ACHN (cell line): ENCODE measurements around the gene F2RL2.
A peak's percentile ranks its signal among the peaks of the same experiment; 100 is the strongest.
"Not testable (repeated sequence)": the region's sequence is repeated elsewhere in the genome, so short reads cannot be mapped to it uniquely, and the experiment has no call there.

Source experiments
- DNase-seq: peaks from one replicate; pipeline ENCODE4 v3.0.0-alpha.2; 2015
- in situ Hi-C: cut with HindIII; loops from 2 replicates; pipeline ENCODE4 v1.10.0; 2017; ENCODE audit warnings: low sequenced_read_pairs, low pct_ligation_motif_present, low pct_unique_long_range_greater_than_20kb

F2RL2 gene

DNA sequence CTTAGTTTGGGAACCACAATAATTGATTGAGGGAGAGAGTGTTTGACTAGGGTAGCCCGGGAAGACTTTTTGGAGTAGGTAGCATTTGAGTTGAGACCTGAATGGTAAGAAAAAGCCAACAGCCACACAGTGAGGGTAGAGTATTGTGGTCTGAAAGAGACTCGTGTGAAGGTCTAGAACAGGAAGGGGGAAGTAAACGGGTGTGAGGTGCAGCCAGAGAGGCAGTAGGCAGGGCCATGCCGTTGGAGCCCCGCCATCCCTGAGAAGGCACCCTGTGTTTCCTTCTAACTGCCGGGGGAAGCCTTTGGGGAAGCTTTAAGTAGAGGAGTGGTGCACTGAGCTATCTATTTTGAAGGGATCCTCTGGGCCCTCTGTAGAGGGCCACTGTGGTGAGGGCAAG, 3.5 kb upstream of the F2RL2 start:
- in situ Hi-C loops: no loop called here
- no peak for DNase-seq

DNA sequence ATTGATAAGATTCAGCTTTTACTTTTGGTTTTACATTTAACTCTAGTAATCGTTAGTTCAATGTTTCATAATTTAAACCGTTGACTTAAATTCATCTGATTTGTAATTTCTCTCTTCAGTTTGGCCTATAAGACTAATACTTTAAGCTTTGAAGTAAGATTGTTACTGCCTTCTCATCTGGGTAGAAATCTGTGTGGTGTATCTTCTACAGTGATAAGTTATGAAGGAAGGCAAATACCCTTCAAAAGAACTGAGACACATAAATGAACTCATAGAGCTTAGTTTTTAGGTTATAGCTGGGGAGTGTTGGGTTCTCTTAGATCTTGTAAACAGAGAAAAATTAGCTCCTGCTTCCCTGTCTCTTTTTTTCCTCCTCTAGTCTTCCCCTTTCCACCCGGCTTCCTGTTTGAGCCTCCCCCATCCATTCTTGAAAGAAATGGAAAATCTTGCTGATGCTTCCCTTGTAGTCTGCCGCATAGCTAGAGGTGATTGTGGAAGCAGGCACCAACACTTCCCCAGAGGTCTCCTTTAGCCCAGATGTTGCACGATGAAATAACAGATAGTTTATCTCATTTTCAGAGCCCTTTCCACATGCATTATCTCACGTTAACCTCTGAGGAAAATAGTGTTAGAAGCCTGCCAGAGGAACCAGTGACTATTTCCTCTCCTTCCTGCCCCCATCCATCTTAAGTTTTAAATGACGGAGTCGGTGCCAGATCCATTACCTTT, 2.0 kb upstream of the F2RL2 start:
- no peak for DNase-seq
- in situ Hi-C loops: no loop called here

DNA sequence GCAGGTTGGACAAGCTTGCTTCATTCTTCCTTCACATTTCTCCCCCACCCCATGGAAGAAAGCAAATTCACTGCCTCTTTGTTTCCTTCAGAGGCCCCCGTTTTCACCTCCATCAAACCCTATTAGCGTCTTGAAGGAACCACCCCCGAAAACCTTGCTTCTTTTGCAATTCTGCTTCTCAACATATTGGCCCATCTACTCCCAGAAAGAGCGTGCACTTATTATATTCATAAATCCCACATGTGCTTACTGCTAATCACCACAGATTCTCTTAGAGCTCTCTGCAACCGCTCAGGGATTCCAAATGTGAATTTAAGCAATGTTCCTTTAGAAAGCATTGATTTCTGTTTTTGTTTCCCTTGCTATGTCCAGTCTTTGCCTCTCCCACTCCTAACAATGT, 1.1 kb downstream of the F2RL2 start:
- in situ Hi-C loops: no loop called here
- DNase-seq: no peak

DNA sequence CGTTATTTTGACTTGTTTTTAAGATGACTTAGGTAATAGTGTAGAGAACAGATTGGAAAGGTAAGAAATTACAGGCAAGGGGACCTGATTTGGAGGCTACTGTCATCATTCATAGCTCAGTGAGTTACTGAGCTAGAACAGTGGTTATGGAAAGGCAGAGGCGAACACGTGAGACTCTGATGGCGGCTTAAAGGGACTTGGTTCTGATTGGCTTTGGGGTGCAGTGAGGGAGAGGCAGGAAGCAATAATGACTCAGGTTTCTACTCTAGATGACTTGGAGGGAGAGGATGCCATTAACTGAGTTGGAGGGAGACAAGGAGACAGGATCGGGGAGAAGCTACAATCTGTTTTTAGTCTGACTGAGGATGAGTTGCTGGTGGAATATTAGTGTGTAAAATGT, 3.0 kb downstream of the F2RL2 start:
- in situ Hi-C loops: no loop called here
- no peak for DNase-seq

DNA sequence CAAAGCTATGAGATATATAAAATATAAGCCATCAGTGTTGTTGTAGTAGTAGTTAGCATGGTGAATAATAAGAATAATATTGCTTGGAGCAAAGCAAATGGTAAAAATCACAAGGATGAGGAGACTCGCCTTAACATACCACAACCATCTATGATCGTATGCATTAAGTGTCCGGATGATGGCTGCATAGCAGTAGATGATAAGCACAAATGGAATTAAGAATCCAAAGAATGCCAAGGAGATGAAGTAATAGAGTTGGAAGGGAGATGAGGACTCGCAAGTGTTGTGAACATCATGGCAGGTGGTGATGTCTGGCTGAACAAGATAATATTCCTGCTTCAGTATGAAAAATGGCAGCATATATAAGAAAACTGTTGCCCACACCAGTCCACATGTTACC, 5.5 kb downstream of the F2RL2 start:
- DNase-seq: no peak

DNA sequence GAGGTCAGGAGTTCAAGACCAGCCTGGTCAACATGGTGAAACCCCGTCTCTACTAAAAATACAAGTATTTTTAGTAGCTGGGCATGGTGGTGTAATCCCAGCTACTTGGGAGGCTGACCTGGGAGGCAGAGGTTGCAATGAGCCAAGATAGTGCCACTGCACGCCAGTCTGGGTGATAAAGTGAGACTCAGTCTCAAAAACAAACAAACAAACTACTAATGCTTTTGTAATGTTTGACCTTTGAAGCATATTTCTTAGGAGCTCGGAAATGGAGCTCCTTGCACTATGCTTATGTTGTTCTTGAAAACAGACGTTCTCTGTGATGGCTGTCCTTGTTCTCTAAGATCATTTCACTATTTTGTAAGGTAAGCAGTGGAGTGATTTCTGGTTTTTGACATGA, 6.0 kb downstream of the F2RL2 start:
- no peak for DNase-seq
- in situ Hi-C loops: no loop called here

More for the DNA sequence above, 5.5 kb downstream of the F2RL2 start:
- in situ Hi-C loops: no loop called here

DNA sequence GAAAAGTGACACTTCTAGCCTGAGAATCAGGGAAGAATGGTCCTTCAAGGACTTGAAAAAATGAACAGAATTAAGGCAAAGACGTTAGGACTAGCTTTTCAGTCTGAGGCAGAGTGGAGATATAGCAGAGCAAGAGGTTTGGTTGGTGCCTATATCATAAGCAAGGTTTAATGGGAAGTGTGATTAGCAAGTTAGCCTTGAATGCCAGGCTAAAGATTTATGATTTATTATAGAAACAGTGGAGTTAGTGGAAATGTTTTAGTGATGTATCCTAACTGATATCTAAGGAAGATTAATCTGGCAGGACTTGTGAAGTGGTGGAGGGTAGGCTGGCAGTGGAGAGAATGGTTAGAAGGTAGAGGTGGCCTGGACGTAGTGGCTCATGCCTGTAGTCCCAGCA, 7.0 kb downstream of the F2RL2 start:
- in situ Hi-C loops: no loop called here
- DNase-seq: no peak

DNA sequence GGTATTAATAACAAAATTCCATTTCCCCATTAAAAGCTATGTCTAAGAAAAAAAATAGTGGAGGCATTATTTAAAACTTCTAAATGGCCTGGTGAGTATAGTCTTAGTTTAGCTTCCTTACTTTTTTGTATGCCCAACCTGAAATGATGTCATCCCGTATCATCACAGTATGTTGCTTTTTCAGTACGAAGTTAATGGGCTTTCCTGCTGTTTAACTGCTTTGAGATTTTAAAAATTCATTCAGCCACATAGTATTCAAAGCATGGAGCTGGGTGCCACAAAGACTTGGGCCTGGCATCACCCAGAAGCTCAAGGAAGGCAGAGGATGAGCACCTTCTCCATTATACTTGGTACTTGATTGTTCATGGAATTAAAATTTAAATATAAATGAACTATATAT, 7.4 kb downstream of the F2RL2 start:
- in situ Hi-C loops: no loop called here
- DNase-seq: no peak

DNA sequence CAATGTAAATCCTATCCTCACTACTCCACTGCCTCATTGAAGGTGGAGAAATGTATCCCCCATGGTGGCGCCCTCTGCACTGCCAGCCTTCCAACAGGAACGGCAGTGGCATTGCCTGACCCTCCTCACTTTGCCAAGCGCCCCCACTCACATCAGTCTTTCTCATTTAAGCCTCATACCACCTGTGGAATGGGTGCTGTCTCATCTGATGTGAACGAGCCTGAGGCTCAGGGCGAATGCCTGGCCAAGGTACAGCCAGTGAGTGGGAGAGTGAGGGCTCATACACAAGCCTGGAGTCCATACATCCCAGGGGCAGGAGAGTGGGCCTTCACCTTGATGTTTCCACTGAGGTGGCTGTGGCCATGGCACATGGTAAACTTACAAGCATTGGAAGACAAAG, 10.3 kb downstream of the F2RL2 start:
- in situ Hi-C loops: no loop called here
- no peak for DNase-seq

DNA sequence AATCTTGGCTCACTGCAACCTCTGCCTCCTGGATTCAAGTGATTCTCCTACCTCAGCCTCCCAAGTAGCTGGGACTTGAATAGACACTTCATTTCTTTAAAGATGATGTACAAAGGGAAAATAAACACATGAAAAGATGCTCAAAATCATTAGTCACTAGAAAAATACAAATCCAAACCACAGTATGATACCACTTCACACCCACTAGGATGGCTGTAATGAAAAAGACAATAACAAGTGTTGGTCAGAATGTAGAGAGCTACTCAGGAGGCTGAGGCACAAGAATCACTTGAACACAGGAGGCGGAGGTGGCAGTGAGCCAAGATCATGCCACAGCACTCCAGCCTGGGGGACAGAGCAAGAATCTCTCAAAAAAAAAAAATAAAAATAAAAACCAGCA, 13.0 kb downstream of the F2RL2 start:
- no peak for DNase-seq
- in situ Hi-C loops: no loop called here

DNA sequence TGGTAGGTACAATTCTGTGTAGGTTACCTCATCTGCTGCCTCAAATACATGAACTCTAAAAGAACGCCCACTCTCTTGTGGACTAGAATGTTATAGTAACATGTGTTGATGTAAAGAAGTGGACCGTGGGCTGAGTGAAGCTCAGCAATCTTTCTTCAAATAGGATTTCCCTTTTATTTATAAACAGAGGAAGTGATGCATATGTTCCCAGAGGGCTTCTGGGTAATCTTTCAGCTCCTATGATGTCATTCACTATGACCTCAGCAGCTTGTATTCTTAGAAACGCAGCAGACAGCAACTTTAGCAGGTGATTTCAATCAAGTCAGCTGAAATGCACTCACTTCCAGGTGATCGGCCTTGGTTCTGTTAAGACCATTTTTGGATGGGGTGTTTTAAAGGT, 14.4 kb downstream of the F2RL2 start:
- in situ Hi-C loops: no loop called here
- DNase-seq: peak; percentile 10

DNA sequence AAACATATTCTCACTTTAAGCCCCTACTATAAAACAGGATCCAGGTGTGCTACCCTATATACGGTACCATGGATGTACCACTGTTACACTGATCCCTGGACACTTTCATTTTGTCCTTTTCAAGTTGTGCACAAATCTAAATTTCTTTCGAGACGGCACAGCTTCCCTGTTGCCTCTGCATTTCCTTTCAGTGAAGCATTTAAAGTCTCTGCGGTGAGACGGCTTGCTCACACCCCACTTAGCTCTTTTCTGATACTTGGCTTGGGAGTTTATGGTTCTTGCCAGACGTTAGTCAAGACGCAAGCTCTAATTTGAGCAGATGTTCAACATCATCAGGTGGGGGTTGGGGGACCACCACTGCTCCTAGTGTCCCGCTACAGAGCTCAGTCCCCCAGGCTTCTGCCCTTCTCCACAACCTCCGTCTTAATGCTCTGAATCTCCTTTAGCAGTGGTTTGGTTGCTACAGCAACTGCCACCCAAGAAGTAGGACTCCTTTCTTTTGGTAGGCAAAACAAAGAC, 15.8 kb downstream of the F2RL2 start:
- in situ Hi-C loops: no loop called here
- DNase-seq: no peak

DNA sequence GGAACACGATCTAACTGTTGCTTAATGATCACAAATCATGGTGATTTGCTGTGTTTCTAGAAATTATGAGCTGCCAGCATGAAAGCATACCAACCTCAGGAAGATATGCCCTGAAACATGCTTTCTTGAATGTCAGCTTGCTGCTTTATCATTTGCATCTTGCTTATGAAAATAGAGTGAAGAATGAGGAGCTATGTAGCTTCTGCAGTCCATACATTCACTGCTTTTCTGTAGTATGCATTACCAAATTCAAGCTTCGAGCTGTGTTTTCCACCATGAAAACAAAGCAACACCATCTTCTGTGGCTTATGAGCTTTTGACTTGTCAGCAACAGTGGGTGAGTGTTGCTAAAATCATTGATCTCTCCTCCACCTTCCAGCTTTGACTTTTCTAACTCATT, 16.5 kb downstream of the F2RL2 start:
- DNase-seq: no peak
- in situ Hi-C loops: no loop called here

DNA sequence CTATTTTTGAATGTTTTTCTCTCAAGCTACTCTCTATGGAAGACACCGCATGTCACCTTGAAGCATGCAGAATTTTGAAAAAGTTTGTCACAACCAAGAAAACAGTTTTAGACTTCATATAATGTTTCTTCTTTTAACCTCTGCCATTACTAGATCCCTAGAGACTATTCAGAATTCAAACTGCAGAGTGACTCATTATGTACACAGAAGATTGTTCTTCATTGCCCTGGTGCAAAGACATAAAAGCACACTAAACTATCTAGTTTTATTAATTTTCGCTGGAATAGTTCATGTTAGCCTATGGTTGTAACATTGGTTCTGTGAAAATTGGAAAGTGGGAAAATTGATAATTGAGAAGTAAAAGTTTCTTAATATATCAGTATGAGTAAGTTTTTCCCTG, 18.4 kb downstream of the F2RL2 start:
- no peak for DNase-seq
- in situ Hi-C loops: no loop called here

DNA sequence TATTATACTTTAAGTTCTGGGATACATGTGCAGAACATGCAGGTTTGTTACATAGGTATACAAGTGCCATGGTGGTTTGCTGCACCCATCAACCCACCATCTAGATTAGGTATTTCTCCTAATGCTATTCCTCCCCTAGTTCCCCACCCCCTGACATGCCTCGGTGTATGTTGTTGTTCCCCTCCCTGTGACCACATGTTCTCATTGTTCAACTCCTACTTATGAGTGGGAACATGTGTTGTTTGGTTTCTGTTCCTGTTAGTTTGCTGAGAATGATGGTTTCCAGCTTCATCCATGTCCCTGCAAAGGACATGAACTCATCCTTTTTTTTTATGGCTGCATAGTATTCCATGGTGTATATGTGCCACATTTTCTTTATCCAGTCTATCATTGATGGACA, 19.2 kb downstream of the F2RL2 start:
- in situ Hi-C loops, DNase-seq: not testable (repeated sequence)

DNA sequence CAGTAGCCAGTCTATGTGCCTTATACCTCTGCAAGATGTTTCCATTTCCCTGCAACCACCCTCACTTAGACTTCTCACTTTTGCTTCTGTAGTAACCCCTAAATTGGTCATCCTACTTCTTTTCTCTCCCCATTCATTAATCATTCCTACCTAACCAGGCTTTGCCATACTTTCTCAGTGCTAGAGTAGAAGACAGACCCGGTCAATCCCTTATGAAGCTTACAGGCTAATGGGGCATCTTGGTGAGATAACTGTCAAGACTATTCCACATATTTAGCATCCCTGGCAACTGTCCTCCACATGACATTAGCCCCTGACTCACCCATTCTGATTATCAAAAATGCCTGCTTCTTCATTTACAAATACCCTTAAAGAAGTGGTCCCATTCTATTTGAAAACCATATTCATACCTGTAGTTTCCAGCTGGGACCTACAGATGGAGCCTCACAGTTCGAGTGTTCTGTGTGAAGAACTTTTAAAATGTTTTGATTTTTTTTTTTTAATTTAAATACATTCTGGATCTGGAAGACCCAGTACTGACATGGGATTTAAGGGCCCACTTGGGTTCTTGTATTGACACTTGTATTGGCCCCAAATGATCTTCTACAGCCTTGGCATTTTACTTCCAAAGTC, 21.0 kb downstream of the F2RL2 start:
- in situ Hi-C loops: no loop called here
- DNase-seq: peak; percentile 7

DNA sequence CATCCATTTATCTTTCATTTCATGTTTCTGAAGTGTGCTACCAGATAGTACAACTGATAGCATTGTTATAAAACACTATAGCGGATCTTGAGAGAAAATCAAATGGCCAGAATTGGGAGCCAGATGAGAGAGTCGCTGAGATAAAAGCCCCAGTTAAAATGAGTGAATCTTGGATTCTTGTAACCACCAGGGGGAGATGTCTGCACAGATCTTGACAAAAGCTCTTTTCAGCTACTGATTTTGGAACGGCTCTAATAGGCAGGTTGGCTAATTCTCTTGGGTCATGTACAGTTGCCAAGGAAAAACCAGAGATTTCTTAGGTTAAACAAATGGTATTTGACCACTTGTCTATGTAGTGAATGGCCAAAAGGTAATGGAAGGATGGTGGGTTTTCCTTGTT, 21.7 kb downstream of the F2RL2 start:
- in situ Hi-C loops: no loop called here
- DNase-seq: peak; percentile 56

DNA sequence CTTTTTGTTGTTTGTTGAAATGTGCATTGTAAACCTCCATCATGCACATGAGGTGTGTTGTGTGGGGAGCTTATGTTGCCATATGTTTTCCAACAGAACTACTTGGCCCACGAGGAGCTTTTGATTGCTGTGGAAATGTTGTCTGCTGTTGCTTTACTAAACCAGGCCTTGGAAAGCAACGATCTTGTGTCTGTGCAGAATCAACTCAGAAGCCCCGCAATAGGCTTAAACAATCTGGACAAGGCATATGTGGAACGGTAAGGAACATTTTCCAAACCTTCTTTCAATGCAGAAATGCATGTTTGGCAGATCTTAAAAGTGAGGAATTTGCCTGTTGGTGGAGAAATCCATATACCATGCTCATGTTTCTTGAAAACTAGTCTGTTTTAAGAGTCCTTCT, 22.5 kb downstream of the F2RL2 start:
- in situ Hi-C loops: no loop called here
- DNase-seq: no peak

DNA sequence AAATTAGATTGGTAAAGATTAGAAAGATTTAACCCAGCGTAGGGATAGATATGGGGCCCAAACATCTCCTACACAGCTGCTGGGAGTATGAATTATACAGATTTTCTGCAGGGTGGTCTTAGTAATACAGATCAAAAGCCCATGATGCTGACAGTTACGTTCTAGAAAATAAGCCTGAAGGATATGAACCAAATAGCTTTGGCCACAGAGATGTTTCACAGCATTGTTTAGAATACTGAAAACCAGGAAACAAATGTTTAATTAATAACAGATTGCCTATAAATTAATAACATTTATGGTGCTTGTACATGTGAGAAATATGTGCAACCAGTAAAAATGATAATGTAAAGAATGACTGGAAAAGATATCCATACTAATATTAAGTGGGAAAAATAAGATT, 24.7 kb downstream of the F2RL2 start:
- in situ Hi-C loops: no loop called here
- DNase-seq: no peak

DNA sequence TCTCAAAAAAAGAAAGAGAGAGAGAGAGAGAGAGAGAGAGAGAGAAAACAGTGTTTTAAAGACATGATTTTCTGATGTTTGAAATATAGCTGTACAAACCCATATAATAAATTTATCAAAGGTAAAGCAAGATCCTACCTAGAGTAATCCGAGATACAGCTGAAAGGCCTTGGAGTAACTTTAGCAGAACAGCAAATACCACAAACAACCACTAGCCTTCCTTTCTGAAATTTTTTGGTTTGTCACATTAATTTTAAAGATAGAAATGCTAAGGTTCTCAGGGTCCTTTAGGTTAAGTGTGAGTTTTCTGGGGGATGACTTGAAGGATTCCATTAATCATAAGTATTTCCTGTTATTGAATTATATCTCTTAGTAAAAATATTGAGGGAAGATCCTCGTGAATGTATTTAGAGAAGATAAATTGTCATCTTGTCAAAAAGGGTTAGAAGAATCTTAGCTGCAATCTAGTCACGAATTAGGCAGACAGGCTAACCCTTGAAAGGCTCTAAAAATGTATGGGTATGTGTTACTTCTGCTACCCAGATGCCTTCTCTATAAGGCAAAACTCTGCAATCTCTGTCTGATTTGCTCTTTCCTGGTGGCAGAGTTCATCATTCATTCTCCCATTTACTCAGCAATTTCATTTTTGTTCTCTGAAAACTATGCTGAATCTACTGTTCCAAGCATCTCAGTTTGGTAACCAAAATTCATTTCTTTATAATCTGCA, 27.3 kb downstream of the F2RL2 start:
- no peak for DNase-seq
- in situ Hi-C loops: no loop called here
